GM06990 (cell line): ENCODE measurements around the gene ACBD6.

Source experiments
- DNase-seq: peaks from one replicate; pipeline ENCODE4 v3.0.0-alpha.2; 2011; ENCODE audit not compliant: insufficient read length; ENCODE audit errors: extremely low read depth
- H3K27me3 ChIP-seq: replicated peaks from 2 replicates; pipeline ENCODE4 v1.6.0; 2011; ENCODE audit warnings: low read length; ENCODE audit not compliant: control insufficient read depth, insufficient read depth
- H3K36me3 ChIP-seq: 2 replicates; pipeline ENCODE4 v1.5.1; 2011; ENCODE audit warnings: low read length; ENCODE audit not compliant: control insufficient read depth, insufficient read depth
- H3K4me3 ChIP-seq: replicated peaks from 2 replicates; pipeline ENCODE4 v1.5.1; 2011; ENCODE audit warnings: low read depth, mild to moderate bottlenecking, control low read depth, low read length
- CTCF ChIP-seq: IDR thresholded peaks from 2 replicates; pipeline ENCODE4 v1.5.1; 2011; ENCODE audit warnings: low read length, control low read depth, mild to moderate bottlenecking, inconsistent platforms; ENCODE audit not compliant: insufficient read depth, poor library complexity, severe bottlenecking

The ACBD6 gene

GRCh38 chr1:180287988-180288705, 214.2 kb downstream of the ACBD6 start:
- no peak for TF ChIP-seq CTCF
- DNase-seq, result no peak
- peaks cover 2% of the 10 kb centered on the region; the same call in 1 of the 2 replicates for H3K36me3 ChIP-seq
- H3K27me3 ChIP-seq, result no peaks in the 10 kb centered on the region
- H3K4me3 ChIP-seq, result no peak overlapping the region

- no peak overlapping the region for H3K4me3 ChIP-seq
- TF ChIP-seq CTCF, result no peak
- peaks cover 2% of the 10 kb centered on the region; the same call in 1 of the 2 replicates for H3K36me3 ChIP-seq
- H3K27me3 ChIP-seq, result no peaks in the 10 kb centered on the region
- no peak for DNase-seq
These were observed 216.0 kb downstream of the ACBD6 start for GRCh38 chr1:180286417-180286816.

GRCh38 chr1:180283098-180283497, 219.3 kb downstream of the ACBD6 start:
- H3K27me3 ChIP-seq, result no peaks in the 10 kb centered on the region
- no peak overlapping the region for H3K4me3 ChIP-seq
- TF ChIP-seq CTCF, result no peak
- H3K36me3 ChIP-seq, result peaks cover 3% of the 10 kb centered on the region
- DNase-seq, result no peak

GRCh38 chr1:180282401-180283044, 219.9 kb downstream of the ACBD6 start:
- no peak for DNase-seq
- Histone ChIP-seq H3K36me3 (peaks cover 3% of the 10 kb centered on the region), H3K27me3 (no peaks in the 10 kb centered on the region), H3K4me3 (no peak overlapping the region)
- TF ChIP-seq CTCF, result no peak

- TF ChIP-seq CTCF, result no peak
- peaks cover 2% of the 10 kb centered on the region for H3K36me3 ChIP-seq
- DNase-seq, result no peak
These were observed 220.9 kb downstream of the ACBD6 start for GRCh38 chr1:180281490-180281889.

GRCh38 chr1:180280617-180281016, 221.8 kb downstream of the ACBD6 start:
- Histone ChIP-seq H3K27me3 (no peaks in the 10 kb centered on the region), H3K4me3 (no peak overlapping the region), H3K36me3 (peaks cover 2% of the 10 kb centered on the region)
- TF ChIP-seq CTCF, result no peak
- DNase-seq, result no peak

More at GRCh38 chr1:180281490-180281889, 220.9 kb downstream of the ACBD6 start:
- no peak overlapping the region for H3K4me3 ChIP-seq
- no peaks in the 10 kb centered on the region for H3K27me3 ChIP-seq
